ENCODE data around the gene HOXC5. TPM values are rescaled to one million over a fixed set of nuclear protein-coding genes. Genes with fewer than 3 reads are reported as not detected.

The HOXC5 gene
- total RNA-seq, 1 donor = 1.8 TPM

- Histone ChIP-seq H3K36me3 (ENCODE audit: insufficient read depth, low read length) (no peaks in the 10 kb centered on the region), H3K9me3 (ENCODE audit: low read depth, low read length) (no peaks in the 10 kb centered on the region), H3K27ac (ENCODE audit: low read depth, low read length) (peak overlapping the region; percentile 27), H4K20me1 (ENCODE audit: insufficient read depth, low read length) (peaks cover 10% of the 10 kb centered on the region), H3K4me3 (ENCODE audit: insufficient read depth, low read length) (peak overlapping the region; percentile 74), H3K27me3 (ENCODE audit: insufficient read depth, low read length) (no peaks in the 10 kb centered on the region), H2AFZ (ENCODE audit: low read length) (no peak overlapping the region), H3K79me2 (ENCODE audit: insufficient read depth, low read length) (peaks cover 75% of the 10 kb centered on the region), H3K4me2 (ENCODE audit: insufficient read depth, low read length) (peak overlapping the region; percentile 63), H3K4me1 (ENCODE audit: insufficient read depth, low read length) (peaks cover 47% of the 10 kb centered on the region)
- no peak for DNase-seq (ENCODE audit: insufficient read length, low spot score, missing footprints)
- TF ChIP-seq CTCF (IDR thresholded peaks at IDR 0.05; ENCODE audit: extremely low read depth, low read depth, low read length) = no peak
These were observed 24.6 kb upstream of the HOXC5 start for GRCh38 chr12:54008260-54008552.

DNA sequence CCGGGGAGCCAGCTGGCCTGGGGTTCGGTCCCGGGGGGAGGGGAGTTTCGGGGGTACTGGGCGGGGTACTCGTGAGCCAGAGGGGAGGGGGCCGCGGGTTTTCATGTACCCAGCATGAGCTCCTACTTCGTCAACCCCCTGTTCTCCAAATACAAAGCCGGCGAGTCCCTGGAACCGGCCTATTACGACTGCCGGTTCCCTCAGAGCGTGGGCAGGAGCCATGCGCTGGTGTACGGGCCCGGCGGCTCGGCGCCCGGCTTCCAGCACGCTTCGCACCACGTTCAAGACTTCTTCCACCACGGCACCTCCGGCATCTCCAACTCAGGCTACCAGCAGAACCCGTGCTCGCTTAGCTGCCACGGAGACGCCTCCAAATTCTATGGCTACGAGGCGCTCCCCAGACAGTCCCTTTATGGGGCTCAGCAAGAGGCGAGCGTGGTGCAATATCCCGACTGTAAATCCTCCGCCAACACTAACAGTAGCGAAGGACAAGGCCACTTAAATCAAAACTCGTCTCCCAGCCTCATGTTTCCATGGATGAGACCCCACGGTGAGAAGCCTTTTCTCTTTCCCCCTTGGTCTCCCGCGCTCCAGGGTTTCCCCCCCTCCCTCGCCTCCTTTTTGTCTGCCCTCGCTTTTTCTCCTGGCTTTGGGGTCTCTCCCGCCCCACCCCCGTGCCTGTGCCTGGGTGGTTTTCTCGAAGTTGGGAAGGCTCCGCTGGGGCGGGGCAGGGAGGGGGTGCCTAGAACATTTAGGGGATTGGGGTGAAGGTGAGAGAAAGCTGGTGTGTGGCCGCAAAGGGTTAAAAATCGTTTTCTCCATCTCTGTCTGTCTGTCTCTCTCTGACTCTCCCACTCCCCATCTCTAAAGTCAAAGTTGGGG, 23.4 kb upstream of the HOXC5 start:
- Histone ChIP-seq H3K4me2 (ENCODE audit: insufficient read depth, low read length) (peak overlapping the region; percentile 90), H3K27ac (ENCODE audit: low read depth, low read length) (peak overlapping the region; percentile 54), H3K4me3 (ENCODE audit: insufficient read depth, low read length) (peak overlapping the region; percentile 74), H2AFZ (ENCODE audit: low read length) (peak overlapping the region; percentile 56), H3K27me3 (ENCODE audit: insufficient read depth, low read length) (no peaks in the 10 kb centered on the region), H3K4me1 (ENCODE audit: insufficient read depth, low read length) (peaks cover 56% of the 10 kb centered on the region), H3K79me2 (ENCODE audit: insufficient read depth, low read length) (peaks cover 81% of the 10 kb centered on the region), H3K9me3 (ENCODE audit: low read depth, low read length) (no peaks in the 10 kb centered on the region), H3K36me3 (ENCODE audit: insufficient read depth, low read length) (no peaks in the 10 kb centered on the region), H4K20me1 (ENCODE audit: insufficient read depth, low read length) (peaks cover 10% of the 10 kb centered on the region)
- no peak for TF ChIP-seq CTCF (IDR thresholded peaks at IDR 0.05; ENCODE audit: extremely low read depth, low read depth, low read length)
- peak; percentile 95 for DNase-seq (ENCODE audit: insufficient read length, low spot score, missing footprints)

GRCh38 chr12:54010053-54010971, 22.5 kb upstream of the HOXC5 start:
- Histone ChIP-seq H4K20me1 (ENCODE audit: insufficient read depth, low read length) (peaks cover 10% of the 10 kb centered on the region), H3K4me2 (ENCODE audit: insufficient read depth, low read length) (peak overlapping the region; percentile 90), H3K27ac (ENCODE audit: low read depth, low read length) (peak overlapping the region; percentile 20), H3K9me3 (ENCODE audit: low read depth, low read length) (no peaks in the 10 kb centered on the region), H3K79me2 (ENCODE audit: insufficient read depth, low read length) (peaks cover 84% of the 10 kb centered on the region), H3K27me3 (ENCODE audit: insufficient read depth, low read length) (no peaks in the 10 kb centered on the region), H2AFZ (ENCODE audit: low read length) (no peak overlapping the region), H3K4me3 (ENCODE audit: insufficient read depth, low read length) (peak overlapping the region; percentile 74), H3K36me3 (ENCODE audit: insufficient read depth, low read length) (no peaks in the 10 kb centered on the region), H3K4me1 (ENCODE audit: insufficient read depth, low read length) (peaks cover 56% of the 10 kb centered on the region)
- peak; percentile 80 for DNase-seq (ENCODE audit: insufficient read length, low spot score, missing footprints)
- TF ChIP-seq CTCF (IDR thresholded peaks at IDR 0.05; ENCODE audit: extremely low read depth, low read depth, low read length) = no peak

Data from osteoblast (primary cell).